HEK293 (cell line): ENCODE data around the gene ATRNL1.

Experiments
- CTCF ChIA-PET: fragments of 350-600 bp; formaldehyde crosslinking; extraction: SDS; loops from one replicate; lab custom pipeline; 2021; ENCODE audit warnings: antibody characterized with exemption; lab: Yijun Ruan, JAX
- POLR2A ChIA-PET: fragments of 300-600 bp; formaldehyde crosslinking; extraction: SDS; loops from one replicate; lab custom pipeline; 2020; ENCODE audit warnings: antibody characterized with exemption, inconsistent platforms; lab: Yijun Ruan, JAX
- H3K27ac ChIP-seq: fragments of 200-500 bp; sonication (Bioruptor generic); 2 replicates; pipeline ENCODE4 v1.5.1; 2014; ENCODE audit warnings: low read depth, low read length, control low read depth, inconsistent platforms; ENCODE audit errors: extremely low read depth
- H3K36me3 ChIP-seq, 2 experiments: fragments of 200-500 bp in 1 of 2; sonication (Bioruptor generic) in 1 of 2; 1 replicate in 1 of 2; 2 replicates in 1 of 2; pipeline ENCODE4 v1.5.1; 2014 to 2017; ENCODE audit warnings: inconsistent platforms in 2 of 2, low read length in 2 of 2; ENCODE audit not compliant: control insufficient read depth in 2 of 2, insufficient read depth in 1 of 2
- H3K4me1 ChIP-seq: fragments of 200-500 bp; sonication (Bioruptor generic); 2 replicates; pipeline ENCODE4 v1.5.1; 2014; ENCODE audit warnings: mild to moderate bottlenecking, low read length, inconsistent platforms; ENCODE audit not compliant: control insufficient read depth, insufficient read depth
- H3K4me3 ChIP-seq: 2 replicates; pipeline ENCODE4 v1.5.1; 2011; ENCODE audit warnings: low read depth, mild to moderate bottlenecking, control low read depth, low read length, moderate library complexity
- H3K9me3 ChIP-seq: fragments of 200-500 bp; sonication (Bioruptor generic); 2 replicates; pipeline ENCODE4 v1.5.1; 2014; ENCODE audit warnings: low read depth, low read length, inconsistent platforms; ENCODE audit not compliant: control insufficient read depth, insufficient read depth
- KLF1 ChIP-seq: fragments of 450-650 bp; formaldehyde crosslinking; IDR thresholded peaks from 2 replicates; pipeline ENCODE4 v1.5.1; 2016; ENCODE audit warnings: missing biosample characterization, missing genetic modification characterization
- MZF1 ChIP-seq: fragments of 450-650 bp; formaldehyde crosslinking; IDR thresholded peaks from 2 replicates; pipeline ENCODE4 v1.5.1; 2017; ENCODE audit warnings: missing biosample characterization, missing genetic modification characterization, borderline replicate concordance
- ZBTB17 ChIP-seq: fragments of 450-650 bp; formaldehyde crosslinking; IDR thresholded peaks from 2 replicates; pipeline ENCODE4 v1.5.1; 2016; ENCODE audit warnings: missing biosample characterization, missing genetic modification characterization
- ZNF175 ChIP-seq: fragments of 450-650 bp; formaldehyde crosslinking; IDR thresholded peaks from 2 replicates; pipeline ENCODE4 v1.5.1; 2016; ENCODE audit warnings: missing biosample characterization, missing genetic modification characterization
- ZNF211 ChIP-seq: fragments of 450-650 bp; formaldehyde crosslinking; IDR thresholded peaks from 2 replicates; pipeline ENCODE4 v1.5.1; 2016; ENCODE audit warnings: low read depth, missing biosample characterization, missing genetic modification characterization
- ZNF214 ChIP-seq: fragments of 450-650 bp; formaldehyde crosslinking; IDR thresholded peaks from 2 replicates; pipeline ENCODE4 v1.5.1; 2017; ENCODE audit warnings: missing biosample characterization, mild to moderate bottlenecking, missing genetic modification characterization, borderline replicate concordance
- ZNF521 ChIP-seq: fragments of 450-650 bp; formaldehyde crosslinking; IDR thresholded peaks from 2 replicates; pipeline ENCODE4 v1.5.1; 2017; ENCODE audit warnings: missing biosample characterization, mild to moderate bottlenecking, missing genetic modification characterization
- ZNF664 ChIP-seq: fragments of 450-650 bp; formaldehyde crosslinking; IDR thresholded peaks from 2 replicates; pipeline ENCODE4 v1.5.1; 2016; ENCODE audit warnings: missing biosample characterization, missing genetic modification characterization
- TF ChIP-seq, protein P1 (sequence below): fragments of 450-650 bp; formaldehyde crosslinking; IDR thresholded peaks from 2 replicates; pipeline ENCODE4 v1.5.1; 2016; ENCODE audit warnings: missing biosample characterization, missing genetic modification characterization
- TF ChIP-seq, protein P2 (sequence below): sonication (generic); formaldehyde crosslinking; IDR thresholded peaks from 2 replicates; pipeline ENCODE4 v1.8.1; 2022; ENCODE audit warnings: mild to moderate bottlenecking, moderate library complexity, missing genetic modification reagents
- TF ChIP-seq, protein P3 (sequence below): fragments of 450-650 bp; formaldehyde crosslinking; IDR thresholded peaks from 2 replicates; pipeline ENCODE4 v1.5.1; 2017; ENCODE audit warnings: missing biosample characterization, missing genetic modification characterization
- TF ChIP-seq, protein P4 (sequence below): fragments of 450-650 bp; formaldehyde crosslinking; IDR thresholded peaks from 2 replicates; pipeline ENCODE4 v1.5.1; 2016; ENCODE audit warnings: missing biosample characterization, missing genetic modification characterization
- TF ChIP-seq, protein P5 (sequence below): fragments of 450-650 bp; formaldehyde crosslinking; conservative IDR thresholded peaks from 2 replicates; pipeline ENCODE4 v1.5.1; 2016; ENCODE audit warnings: low read depth, missing biosample characterization, missing genetic modification characterization

The ATRNL1 gene

DNA sequence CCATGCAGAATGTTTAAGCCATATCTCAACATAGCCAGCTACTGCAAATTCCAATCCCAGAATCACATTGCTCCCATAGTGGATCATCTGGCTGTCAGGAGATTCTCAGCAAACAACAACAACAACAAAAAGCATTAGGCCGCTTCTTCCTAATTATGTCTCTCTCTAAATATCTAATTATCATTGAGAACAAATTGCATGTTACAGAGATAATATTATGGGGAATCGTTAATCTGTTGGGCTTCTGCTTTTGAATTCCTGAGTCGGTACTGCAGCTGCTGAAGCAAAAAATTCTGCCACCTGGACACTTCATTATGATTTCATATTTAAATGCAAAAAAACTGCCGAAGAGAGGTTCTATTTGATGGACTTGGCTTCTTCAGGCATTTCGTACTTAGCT is 791.2 kb downstream of the ATRNL1 start:
- no peak overlapping the region for H3K27ac ChIP-seq
- ChIA-PET CTCF (interaction anchor here (0.6 kb wide), 2 partner anchors 199 to 470 kb away, joined by 3 read pairs; no protein-coding TSS in a partner anchor), POLR2A (no interaction called here)
- no peaks in the 10 kb centered on the region for H3K36me3 ChIP-seq
- TF ChIP-seq, protein P1, sequence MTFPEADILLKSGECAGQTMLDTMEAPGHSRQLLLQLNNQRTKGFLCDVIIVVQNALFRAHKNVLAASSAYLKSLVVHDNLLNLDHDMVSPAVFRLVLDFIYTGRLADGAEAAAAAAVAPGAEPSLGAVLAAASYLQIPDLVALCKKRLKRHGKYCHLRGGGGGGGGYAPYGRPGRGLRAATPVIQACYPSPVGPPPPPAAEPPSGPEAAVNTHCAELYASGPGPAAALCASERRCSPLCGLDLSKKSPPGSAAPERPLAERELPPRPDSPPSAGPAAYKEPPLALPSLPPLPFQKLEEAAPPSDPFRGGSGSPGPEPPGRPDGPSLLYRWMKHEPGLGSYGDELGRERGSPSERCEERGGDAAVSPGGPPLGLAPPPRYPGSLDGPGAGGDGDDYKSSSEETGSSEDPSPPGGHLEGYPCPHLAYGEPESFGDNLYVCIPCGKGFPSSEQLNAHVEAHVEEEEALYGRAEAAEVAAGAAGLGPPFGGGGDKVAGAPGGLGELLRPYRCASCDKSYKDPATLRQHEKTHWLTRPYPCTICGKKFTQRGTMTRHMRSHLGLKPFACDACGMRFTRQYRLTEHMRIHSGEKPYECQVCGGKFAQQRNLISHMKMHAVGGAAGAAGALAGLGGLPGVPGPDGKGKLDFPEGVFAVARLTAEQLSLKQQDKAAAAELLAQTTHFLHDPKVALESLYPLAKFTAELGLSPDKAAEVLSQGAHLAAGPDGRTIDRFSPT (tag by site-specific recombination): no peak
- no peak for TF ChIP-seq ZNF211
- H3K4me3 ChIP-seq: no peak overlapping the region
- H3K4me1 ChIP-seq: no peaks in the 10 kb centered on the region; the same call in 1 of the 2 replicates
- no peaks in the 10 kb centered on the region for H3K9me3 ChIP-seq

DNA sequence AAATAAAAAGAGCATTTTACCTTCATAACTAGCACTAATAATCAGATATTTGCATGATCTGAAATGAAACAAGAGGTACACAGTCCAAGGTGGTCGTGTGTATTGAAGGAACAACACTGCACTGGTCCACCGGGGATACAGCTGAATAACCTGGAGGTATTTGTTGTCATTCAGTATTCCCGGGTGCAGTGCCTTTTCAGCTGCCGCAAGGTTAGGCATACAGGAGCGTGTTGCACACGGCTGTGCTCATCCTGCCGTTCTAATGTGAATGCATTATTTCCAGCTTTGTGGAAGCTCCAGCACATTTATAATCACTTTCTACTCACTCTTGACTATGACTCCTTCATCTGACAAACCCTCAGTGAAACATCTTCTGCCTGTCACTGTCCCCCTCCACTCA is 802.0 kb downstream of the ATRNL1 start:
- H3K4me3 ChIP-seq: no peak overlapping the region
- POLR2A ChIA-PET: no interaction called here
- H3K36me3 ChIP-seq: no peaks in the 10 kb centered on the region
- no peak overlapping the region for H3K27ac ChIP-seq
- no peaks in the 10 kb centered on the region for H3K9me3 ChIP-seq
- TF ChIP-seq, protein P2, sequence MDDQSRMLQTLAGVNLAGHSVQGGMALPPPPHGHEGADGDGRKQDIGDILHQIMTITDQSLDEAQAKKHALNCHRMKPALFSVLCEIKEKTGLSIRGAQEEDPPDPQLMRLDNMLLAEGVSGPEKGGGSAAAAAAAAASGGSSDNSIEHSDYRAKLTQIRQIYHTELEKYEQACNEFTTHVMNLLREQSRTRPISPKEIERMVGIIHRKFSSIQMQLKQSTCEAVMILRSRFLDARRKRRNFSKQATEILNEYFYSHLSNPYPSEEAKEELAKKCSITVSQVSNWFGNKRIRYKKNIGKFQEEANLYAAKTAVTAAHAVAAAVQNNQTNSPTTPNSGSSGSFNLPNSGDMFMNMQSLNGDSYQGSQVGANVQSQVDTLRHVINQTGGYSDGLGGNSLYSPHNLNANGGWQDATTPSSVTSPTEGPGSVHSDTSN: no peak
- TF ChIP-seq ZNF175 (tag by site-specific recombination) (no peak), ZNF521 (no peak), MZF1 (tag by site-specific recombination) (no peak), ZBTB17 (no peak), KLF1 (tag by site-specific recombination) (no peak), ZNF664 (tag by site-specific recombination) (no peak), ZNF214 (tag by site-specific recombination) (no peak)
- TF ChIP-seq, protein P3, sequence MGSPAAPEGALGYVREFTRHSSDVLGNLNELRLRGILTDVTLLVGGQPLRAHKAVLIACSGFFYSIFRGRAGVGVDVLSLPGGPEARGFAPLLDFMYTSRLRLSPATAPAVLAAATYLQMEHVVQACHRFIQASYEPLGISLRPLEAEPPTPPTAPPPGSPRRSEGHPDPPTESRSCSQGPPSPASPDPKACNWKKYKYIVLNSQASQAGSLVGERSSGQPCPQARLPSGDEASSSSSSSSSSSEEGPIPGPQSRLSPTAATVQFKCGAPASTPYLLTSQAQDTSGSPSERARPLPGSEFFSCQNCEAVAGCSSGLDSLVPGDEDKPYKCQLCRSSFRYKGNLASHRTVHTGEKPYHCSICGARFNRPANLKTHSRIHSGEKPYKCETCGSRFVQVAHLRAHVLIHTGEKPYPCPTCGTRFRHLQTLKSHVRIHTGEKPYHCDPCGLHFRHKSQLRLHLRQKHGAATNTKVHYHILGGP (tag by site-specific recombination): no peak
- TF ChIP-seq, protein P4, sequence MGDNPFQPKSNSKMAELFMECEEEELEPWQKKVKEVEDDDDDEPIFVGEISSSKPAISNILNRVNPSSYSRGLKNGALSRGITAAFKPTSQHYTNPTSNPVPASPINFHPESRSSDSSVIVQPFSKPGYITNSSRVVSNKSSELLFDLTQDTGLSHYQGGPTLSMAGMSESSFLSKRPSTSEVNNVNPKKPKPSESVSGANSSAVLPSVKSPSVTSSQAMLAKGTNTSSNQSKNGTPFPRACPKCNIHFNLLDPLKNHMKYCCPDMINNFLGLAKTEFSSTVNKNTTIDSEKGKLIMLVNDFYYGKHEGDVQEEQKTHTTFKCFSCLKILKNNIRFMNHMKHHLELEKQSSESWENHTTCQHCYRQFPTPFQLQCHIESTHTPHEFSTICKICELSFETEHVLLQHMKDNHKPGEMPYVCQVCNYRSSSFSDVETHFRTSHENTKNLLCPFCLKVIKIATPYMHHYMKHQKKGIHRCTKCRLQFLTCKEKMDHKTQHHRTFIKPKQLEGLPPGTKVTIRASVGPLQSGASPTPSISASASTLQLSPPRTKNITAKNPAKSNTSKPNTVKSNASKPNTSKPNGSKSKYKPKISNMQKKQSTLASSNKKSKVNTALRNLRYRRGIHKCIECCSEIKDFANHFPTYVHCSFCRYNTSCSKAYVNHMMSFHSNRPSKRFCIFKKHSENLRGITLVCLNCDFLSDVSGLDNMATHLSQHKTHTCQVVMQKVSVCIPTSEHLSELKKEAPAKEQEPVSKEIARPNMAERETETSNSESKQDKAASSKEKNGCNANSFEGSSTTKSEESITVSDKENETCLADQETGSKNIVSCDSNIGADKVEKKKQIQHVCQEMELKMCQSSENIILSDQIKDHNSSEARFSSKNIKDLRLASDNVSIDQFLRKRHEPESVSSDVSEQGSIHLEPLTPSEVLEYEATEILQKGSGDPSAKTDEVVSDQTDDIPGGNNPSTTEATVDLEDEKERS (tag by site-specific recombination): no peak
- TF ChIP-seq, protein P5, sequence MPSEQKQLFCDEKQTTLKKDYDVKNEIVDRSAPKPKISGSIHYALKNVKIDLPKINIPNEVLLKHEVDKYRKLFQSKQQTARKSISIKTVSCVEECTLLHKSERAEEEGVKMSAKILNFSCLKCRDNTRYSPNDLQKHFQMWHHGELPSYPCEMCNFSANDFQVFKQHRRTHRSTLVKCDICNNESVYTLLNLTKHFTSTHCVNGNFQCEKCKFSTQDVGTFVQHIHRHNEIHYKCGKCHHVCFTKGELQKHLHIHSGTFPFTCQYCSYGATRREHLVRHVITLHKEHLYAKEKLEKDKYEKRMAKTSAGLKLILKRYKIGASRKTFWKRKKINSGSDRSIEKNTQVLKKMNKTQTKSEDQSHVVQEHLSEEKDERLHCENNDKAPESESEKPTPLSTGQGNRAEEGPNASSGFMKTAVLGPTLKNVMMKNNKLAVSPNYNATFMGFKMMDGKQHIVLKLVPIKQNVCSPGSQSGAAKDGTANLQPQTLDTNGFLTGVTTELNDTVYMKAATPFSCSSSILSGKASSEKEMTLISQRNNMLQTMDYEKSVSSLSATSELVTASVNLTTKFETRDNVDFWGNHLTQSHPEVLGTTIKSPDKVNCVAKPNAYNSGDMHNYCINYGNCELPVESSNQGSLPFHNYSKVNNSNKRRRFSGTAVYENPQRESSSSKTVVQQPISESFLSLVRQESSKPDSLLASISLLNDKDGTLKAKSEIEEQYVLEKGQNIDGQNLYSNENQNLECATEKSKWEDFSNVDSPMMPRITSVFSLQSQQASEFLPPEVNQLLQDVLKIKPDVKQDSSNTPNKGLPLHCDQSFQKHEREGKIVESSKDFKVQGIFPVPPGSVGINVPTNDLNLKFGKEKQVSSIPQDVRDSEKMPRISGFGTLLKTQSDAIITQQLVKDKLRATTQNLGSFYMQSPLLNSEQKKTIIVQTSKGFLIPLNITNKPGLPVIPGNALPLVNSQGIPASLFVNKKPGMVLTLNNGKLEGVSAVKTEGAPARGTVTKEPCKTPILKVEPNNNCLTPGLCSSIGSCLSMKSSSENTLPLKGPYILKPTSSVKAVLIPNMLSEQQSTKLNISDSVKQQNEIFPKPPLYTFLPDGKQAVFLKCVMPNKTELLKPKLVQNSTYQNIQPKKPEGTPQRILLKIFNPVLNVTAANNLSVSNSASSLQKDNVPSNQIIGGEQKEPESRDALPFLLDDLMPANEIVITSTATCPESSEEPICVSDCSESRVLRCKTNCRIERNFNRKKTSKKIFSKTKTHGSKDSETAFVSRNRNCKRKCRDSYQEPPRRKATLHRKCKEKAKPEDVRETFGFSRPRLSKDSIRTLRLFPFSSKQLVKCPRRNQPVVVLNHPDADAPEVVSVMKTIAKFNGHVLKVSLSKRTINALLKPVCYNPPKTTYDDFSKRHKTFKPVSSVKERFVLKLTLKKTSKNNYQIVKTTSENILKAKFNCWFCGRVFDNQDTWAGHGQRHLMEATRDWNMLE (tag by site-specific recombination): no peak
- no peaks in the 10 kb centered on the region for H3K4me1 ChIP-seq
- CTCF ChIA-PET: interaction anchor here (0.6 kb wide), 1 partner anchor 626 kb away, joined by 4 read pairs; no protein-coding TSS in a partner anchor
